GM21619 (cell line): ENCODE results near the gene RASAL3.
"Not testable (repeated sequence)": the region's sequence is repeated elsewhere in the genome, so short reads cannot be mapped to it uniquely, and the experiment has no call there.

Experiments used
- ATAC-seq: cut with Tn5 transposase; IDR thresholded peaks from one replicate; pipeline ENCODE4 v1.9.1; 2021; ENCODE audit not compliant: unreplicated experiment

The RASAL3 gene

DNA sequence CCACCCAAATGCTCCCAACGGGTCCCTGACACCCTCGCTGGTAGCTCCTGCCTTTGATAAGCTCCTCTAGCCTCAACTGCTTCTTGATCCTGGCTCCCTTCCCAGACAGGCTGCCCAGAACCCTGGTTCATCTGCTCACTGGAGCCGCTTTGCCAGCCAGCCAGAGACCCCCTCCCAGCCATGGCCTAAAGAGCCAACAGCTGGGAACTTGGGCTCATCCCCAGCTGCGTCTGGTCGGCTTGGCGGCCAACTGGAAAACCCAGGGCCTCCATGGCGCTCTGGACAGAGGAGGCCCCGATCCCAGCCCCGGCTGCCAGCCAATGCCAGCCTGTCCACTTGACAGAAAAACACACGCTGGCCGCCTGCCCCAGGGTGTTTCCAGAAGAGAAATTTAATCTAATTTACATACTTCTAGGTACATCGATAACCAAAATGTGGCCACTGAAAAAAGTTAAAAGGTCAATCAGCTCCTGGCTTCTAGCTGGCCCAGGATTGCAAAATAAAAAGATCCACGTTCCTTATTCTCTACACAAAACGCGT lies 42.6 kb downstream of the RASAL3 start:
- no peak for ATAC-seq

- no peak for ATAC-seq
These were observed 43.1 kb downstream of the RASAL3 start for GRCh38 chr19:15421136-15421695.

DNA sequence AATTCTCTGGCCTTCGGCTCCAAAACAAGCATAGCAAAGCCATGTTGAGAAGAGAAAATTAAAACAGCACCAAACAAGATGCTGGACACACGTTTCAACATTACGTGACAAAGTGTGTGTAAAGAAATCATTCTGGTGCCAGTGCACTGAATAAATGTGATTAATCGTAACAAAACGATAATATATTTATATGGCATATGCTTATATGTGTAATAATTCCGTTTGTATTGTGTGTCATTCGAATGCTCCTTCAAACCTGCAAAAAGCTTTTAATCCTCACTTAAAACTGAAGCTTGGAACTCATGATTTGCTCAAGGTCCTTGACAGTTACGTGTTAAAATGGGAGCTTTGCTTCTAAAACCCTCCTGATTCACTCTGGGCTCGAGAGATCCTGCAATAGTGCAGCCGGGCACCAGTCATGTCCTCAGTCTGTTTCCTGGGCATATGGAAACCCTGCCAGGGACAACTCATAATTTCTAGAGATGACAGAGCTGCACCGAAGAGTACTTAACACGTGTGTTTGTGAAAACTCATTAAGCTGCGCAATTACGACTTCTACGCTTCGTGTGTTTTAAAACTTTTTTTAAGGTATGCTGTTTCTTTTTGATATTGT lies 44.8 kb downstream of the RASAL3 start:
- ATAC-seq: no peak

GRCh38 chr19:15418579-15419412 lies 45.5 kb downstream of the RASAL3 start, which contains the start of gene AKAP8L:
Gene AKAP8L, minus strand, starts transcription at chr19:15418988. Its CDS starts 65 bp downstream, at chr19:15418923.
- peak; percentile 90 for ATAC-seq

DNA sequence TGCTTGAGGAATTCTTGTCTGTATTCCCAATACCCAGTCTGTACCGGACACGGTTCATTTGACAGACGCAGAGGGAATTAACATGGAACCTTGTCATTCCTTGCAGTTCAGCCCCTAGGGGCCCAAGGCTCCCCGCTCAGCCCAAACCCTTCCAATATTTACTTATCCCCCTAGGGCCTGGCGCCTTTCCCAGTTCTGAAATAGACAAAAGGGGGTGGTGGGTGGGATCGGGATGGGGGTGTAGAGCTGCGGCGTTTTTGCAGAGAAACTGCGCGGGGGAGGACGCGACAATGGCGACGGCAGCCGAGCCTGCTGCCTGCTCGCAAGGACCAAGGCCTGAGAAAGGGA lies 46.1 kb downstream of the RASAL3 start:
- ATAC-seq: no peak

- ATAC-seq: no peak
These were observed 46.6 kb downstream of the RASAL3 start for GRCh38 chr19:15417699-15418098.

- no peak for ATAC-seq
These were observed 51.5 kb downstream of the RASAL3 start for GRCh38 chr19:15412832-15413231.

DNA sequence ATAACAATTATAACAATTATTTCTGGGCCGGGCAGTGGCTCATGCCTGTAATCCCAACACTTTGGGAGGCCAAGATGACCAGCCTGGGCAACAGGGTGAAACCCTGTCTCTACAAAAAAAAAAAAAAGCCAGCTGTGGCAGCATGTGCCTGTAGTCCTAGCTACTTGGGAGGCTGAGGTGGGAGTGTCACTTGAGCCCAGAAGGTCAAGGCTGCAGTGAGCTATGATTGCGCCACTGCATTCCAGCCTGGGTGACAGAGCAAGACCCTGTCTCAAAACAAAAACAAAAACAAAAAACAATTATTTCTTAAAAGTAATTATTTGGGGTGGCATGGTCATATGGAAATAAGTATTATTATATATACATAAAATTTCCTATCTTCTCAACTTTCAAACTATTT lies 53.0 kb downstream of the RASAL3 start:
- ATAC-seq: not testable (repeated sequence)

GRCh38 chr19:15404780-15405211 lies 59.5 kb downstream of the RASAL3 start:
- ATAC-seq: no peak

DNA sequence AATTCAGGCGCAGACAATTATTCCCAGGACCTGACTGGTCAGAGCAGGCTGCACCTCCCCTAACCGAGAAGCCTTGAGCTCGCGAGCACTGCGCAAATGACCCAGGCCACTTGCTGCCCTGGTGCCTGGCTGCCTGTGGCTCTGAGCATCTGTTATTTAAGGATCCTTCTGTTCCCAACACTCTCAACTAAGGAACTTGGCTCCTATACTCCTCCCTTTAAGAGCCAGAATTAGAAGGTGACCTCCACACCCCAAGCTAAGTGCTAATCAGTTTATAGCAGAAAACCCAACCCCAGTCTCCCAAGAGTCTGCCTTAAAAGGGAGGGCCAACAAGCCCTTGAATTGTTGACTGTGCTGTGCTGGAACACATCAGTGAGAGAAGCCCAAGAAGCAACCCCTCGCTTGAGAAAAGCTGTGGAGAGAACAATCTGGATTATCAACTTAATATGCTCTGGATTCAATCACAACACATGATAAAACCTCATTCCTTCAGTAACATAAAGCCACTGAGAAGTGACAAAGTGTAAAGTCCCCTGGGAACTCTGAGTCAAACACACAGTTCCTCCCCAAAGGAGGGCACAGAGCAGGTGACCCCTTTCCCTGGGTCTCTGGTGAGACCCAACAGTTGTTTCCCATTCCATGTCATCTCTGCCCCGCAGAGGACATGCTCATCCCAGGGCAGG lies 60.1 kb downstream of the RASAL3 start:
- ATAC-seq: no peak

GRCh38 chr19:15403151-15403531 lies 61.2 kb downstream of the RASAL3 start:
- no peak for ATAC-seq

DNA sequence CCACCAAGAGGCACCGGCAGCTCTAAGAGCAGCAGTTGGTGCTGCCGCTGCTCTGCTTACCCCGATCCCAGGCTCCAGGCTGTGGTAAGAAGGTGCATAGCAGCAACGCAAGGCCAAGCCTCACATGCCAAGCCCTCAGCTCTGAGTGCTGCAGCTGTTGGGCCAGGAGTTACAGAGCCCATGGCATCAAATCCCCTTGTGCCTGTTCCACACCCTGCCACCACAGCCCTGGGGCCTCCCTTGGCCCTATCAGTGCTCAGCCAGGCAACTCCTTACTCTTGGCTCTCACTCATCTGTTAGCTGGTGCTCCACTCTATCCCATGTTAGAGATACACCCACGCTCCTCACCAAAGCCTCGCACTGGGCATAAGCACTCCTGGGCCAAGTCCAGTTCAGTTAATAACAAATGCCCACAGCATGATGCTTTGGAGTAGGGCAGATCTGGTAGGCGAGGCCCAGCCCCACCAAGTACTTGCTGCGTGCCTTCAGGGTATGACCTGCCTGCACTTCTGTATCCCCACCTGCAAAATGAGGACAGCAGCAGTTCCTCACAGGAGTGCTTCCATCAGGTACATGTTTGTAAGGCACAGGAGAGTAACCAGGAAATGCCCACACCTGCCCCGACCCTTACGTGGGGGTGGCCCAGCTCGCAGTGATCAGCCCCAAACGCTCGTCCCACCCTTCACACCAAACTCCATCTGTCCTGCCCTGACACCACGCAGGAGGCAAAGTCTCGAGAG lies 61.8 kb downstream of the RASAL3 start:
- ATAC-seq: no peak
